ENCODE measurements around the gene MKNK2. TPM values are rescaled to one million over a fixed set of nuclear protein-coding genes. Genes with fewer than 3 reads are reported as not detected.

MKNK2 gene
- total and polyA plus RNA-seq, 2 of the 13 experiments (the other 11 are each of a cell fraction or from before 2014, with no cell fraction given), result 44.9 to 112 TPM

DNA sequence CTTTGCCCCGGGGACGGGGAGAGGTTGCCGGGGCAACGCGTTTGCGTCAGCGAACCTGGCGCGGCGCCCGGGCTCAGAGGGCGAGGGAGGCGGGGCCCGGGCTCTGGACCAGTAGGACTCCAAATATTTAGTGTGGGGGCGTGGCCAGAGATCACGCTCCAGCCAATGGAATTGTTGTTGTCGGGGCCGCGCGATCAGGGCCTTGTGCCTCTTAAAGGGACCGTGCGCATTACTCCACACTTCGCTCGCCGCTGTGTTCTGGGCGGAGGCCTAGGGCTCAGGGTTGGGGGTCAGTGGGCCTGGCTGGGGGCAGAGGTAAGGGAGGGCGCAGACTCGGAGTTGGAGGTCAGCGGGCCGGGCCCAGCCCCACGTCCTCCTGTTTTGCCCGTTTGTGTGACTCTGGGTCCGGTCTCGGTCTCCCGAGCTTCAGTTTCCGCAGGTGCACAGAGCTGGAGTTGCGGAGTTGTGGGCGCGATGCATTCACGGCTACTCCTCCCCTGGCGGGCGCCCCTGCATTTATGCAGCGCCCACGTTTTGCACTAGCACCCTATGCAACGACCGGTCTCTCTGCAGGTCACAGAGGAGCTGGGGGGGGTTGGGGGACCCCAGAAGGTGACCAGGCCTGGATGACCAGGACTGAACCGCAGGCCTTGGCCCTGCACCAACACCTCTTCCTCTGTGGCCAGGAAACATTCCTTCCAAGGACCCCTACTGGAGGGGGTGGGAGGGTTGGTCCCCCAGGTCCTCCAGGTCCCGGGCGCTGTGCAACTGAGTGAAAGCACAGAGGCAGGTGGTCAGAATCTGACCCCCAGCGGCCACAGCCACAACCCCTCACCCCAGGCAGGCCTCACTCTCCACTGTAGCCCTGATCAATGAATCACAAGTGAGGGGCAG, 10.7 kb upstream of the MKNK2 start (continued):
- no peak; the same call in 1 of the 2 replicates for TF ChIP-seq ZHX2 (IDR thresholded peaks at IDR 0.05; ENCODE audit: low read depth)
- no peak for TF ChIP-seq ZHX2 (CRISPR knock-in tag; IDR thresholded peaks at IDR 0.05; ENCODE audit: borderline replicate concordance)
- TF ChIP-seq, protein P1, sequence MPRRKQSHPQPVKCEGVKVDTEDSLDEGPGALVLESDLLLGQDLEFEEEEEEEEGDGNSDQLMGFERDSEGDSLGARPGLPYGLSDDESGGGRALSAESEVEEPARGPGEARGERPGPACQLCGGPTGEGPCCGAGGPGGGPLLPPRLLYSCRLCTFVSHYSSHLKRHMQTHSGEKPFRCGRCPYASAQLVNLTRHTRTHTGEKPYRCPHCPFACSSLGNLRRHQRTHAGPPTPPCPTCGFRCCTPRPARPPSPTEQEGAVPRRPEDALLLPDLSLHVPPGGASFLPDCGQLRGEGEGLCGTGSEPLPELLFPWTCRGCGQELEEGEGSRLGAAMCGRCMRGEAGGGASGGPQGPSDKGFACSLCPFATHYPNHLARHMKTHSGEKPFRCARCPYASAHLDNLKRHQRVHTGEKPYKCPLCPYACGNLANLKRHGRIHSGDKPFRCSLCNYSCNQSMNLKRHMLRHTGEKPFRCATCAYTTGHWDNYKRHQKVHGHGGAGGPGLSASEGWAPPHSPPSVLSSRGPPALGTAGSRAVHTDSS (CRISPR knock-in tag; conservative IDR thresholded peaks at IDR 0.05), result no peak
- TF ChIP-seq, protein P2, sequence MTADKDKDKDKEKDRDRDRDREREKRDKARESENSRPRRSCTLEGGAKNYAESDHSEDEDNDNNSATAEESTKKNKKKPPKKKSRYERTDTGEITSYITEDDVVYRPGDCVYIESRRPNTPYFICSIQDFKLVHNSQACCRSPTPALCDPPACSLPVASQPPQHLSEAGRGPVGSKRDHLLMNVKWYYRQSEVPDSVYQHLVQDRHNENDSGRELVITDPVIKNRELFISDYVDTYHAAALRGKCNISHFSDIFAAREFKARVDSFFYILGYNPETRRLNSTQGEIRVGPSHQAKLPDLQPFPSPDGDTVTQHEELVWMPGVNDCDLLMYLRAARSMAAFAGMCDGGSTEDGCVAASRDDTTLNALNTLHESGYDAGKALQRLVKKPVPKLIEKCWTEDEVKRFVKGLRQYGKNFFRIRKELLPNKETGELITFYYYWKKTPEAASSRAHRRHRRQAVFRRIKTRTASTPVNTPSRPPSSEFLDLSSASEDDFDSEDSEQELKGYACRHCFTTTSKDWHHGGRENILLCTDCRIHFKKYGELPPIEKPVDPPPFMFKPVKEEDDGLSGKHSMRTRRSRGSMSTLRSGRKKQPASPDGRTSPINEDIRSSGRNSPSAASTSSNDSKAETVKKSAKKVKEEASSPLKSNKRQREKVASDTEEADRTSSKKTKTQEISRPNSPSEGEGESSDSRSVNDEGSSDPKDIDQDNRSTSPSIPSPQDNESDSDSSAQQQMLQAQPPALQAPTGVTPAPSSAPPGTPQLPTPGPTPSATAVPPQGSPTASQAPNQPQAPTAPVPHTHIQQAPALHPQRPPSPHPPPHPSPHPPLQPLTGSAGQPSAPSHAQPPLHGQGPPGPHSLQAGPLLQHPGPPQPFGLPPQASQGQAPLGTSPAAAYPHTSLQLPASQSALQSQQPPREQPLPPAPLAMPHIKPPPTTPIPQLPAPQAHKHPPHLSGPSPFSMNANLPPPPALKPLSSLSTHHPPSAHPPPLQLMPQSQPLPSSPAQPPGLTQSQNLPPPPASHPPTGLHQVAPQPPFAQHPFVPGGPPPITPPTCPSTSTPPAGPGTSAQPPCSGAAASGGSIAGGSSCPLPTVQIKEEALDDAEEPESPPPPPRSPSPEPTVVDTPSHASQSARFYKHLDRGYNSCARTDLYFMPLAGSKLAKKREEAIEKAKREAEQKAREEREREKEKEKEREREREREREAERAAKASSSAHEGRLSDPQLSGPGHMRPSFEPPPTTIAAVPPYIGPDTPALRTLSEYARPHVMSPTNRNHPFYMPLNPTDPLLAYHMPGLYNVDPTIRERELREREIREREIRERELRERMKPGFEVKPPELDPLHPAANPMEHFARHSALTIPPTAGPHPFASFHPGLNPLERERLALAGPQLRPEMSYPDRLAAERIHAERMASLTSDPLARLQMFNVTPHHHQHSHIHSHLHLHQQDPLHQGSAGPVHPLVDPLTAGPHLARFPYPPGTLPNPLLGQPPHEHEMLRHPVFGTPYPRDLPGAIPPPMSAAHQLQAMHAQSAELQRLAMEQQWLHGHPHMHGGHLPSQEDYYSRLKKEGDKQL (CRISPR knock-in tag; IDR thresholded peaks at IDR 0.05; ENCODE audit: low read depth), result 0 out of 2 replicates have a peak, but pooled peaks have one; percentile 28
- TF ChIP-seq ZFP37 (CRISPR knock-in tag; IDR thresholded peaks at IDR 0.05; ENCODE audit: borderline replicate concordance), result peak; percentile 45; the same call in 1 of the 2 replicates
- TF ChIP-seq ZNF589 (CRISPR knock-in tag; conservative IDR thresholded peaks at IDR 0.05), result no peak
- peak; percentile 74; the same call in 1 of the 2 replicates for TF ChIP-seq CEBPB (IDR thresholded peaks at IDR 0.05; ENCODE audit: borderline replicate concordance, low read depth, low read length)
- TF ChIP-seq, protein P3, sequence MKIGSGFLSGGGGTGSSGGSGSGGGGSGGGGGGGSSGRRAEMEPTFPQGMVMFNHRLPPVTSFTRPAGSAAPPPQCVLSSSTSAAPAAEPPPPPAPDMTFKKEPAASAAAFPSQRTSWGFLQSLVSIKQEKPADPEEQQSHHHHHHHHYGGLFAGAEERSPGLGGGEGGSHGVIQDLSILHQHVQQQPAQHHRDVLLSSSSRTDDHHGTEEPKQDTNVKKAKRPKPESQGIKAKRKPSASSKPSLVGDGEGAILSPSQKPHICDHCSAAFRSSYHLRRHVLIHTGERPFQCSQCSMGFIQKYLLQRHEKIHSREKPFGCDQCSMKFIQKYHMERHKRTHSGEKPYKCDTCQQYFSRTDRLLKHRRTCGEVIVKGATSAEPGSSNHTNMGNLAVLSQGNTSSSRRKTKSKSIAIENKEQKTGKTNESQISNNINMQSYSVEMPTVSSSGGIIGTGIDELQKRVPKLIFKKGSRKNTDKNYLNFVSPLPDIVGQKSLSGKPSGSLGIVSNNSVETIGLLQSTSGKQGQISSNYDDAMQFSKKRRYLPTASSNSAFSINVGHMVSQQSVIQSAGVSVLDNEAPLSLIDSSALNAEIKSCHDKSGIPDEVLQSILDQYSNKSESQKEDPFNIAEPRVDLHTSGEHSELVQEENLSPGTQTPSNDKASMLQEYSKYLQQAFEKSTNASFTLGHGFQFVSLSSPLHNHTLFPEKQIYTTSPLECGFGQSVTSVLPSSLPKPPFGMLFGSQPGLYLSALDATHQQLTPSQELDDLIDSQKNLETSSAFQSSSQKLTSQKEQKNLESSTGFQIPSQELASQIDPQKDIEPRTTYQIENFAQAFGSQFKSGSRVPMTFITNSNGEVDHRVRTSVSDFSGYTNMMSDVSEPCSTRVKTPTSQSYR (CRISPR knock-in tag; IDR thresholded peaks at IDR 0.05; ENCODE audit: borderline replicate concordance), result 0 out of 2 replicates have a peak, but pooled peaks have one; percentile 20
- TF ChIP-seq ELF3 (CRISPR knock-in tag; IDR thresholded peaks at IDR 0.05), result no peak
- peak; percentile 81 for TF ChIP-seq ZBTB42 (CRISPR knock-in tag; IDR thresholded peaks at IDR 0.05)
- peak; percentile 79 for TF ChIP-seq POLR2G (IDR thresholded peaks at IDR 0.05; ENCODE audit: low read depth, low read length)

All from HepG2 (cell line).